ENCODE measurements around the gene GPX8. TPM values are rescaled to one million over a fixed set of nuclear protein-coding genes. Genes with fewer than 3 reads are reported as not detected.

The GPX8 gene
- total RNA-seq (78.1 TPM), polyA plus RNA-seq (ENCODE audit: insufficient read depth in 1 of 8, insufficient read length in 8 of 8, low replicate concordance in 1 of 8) (100 to 1,000 TPM in 2 of 8 donors, 10 to 100 TPM in 6; 50.4 to 105 (median 62.7) TPM)
- long read RNA-seq, donor 1, transcript GPX8-203 (3 exons, 1,411 nt): major isoform, 7 of 8 reads
- long read RNA-seq, donor 1, partial matches to known transcripts: 0 of 8 reads
- long read RNA-seq, donor 1, other reads (novel, unspliced or antisense): 0 of 8 reads
- long read RNA-seq, donor 2, partial matches to known transcripts: 0 of 3 reads
- long read RNA-seq, donor 2, other reads (novel, unspliced or antisense): 0 of 3 reads
- long read RNA-seq, donor 3, transcript GPX8-203 (3 exons, 1,411 nt): major isoform, 7 of 11 reads
- long read RNA-seq, donor 3, partial matches to known transcripts: 0 of 11 reads
- long read RNA-seq, donor 3, other reads (novel, unspliced or antisense): 0 of 11 reads
- long read RNA-seq, donor 4, transcript GPX8-203 (3 exons, 1,411 nt): major isoform, 11 of 25 reads
- long read RNA-seq, donor 4, partial matches to known transcripts: 10 of 25 reads
- long read RNA-seq, donor 4, other reads (novel, unspliced or antisense): 0 of 25 reads
- long read RNA-seq, donor 5, transcript GPX8-203 (3 exons, 1,411 nt): major isoform, 47 of 67 reads
- long read RNA-seq, donor 5, transcript GPX8-205 (4 exons, 3,422 nt): minor isoform, 7 of 67 reads
- long read RNA-seq, donor 5, partial matches to known transcripts: 7 of 67 reads
- long read RNA-seq, donor 5, other reads (novel, unspliced or antisense): 0 of 67 reads
- long read RNA-seq, donor 6, transcript GPX8-205 (4 exons, 3,422 nt): minor isoform, 6 of 34 reads
- long read RNA-seq, donor 6, transcript GPX8-203 (3 exons, 1,411 nt): major isoform, 22 of 34 reads
- long read RNA-seq, donor 6, partial matches to known transcripts: 5 of 34 reads
- long read RNA-seq, donor 6, other reads (novel, unspliced or antisense): 0 of 34 reads
- long read RNA-seq, donor 7, transcript GPX8-205 (4 exons, 3,422 nt): minor isoform, 7 of 44 reads
- long read RNA-seq, donor 7, transcript GPX8-203 (3 exons, 1,411 nt): major isoform, 35 of 44 reads
- long read RNA-seq, donor 7, partial matches to known transcripts: 0 of 44 reads
- long read RNA-seq, donor 7, other reads (novel, unspliced or antisense): 0 of 44 reads
- long read RNA-seq, donor 8, transcript GPX8-205 (4 exons, 3,422 nt): minor isoform, 5 of 29 reads
- long read RNA-seq, donor 8, transcript GPX8-203 (3 exons, 1,411 nt): major isoform, 23 of 29 reads
- long read RNA-seq, donor 8, partial matches to known transcripts: 0 of 29 reads
- long read RNA-seq, donor 8, other reads (novel, unspliced or antisense): 0 of 29 reads
- long read RNA-seq, donor 9, transcript GPX8-203 (3 exons, 1,411 nt): major isoform, 24 of 25 reads
- long read RNA-seq, donor 9, partial matches to known transcripts: 0 of 25 reads
- long read RNA-seq, donor 9, other reads (novel, unspliced or antisense): 0 of 25 reads
- long read RNA-seq, donor 10, transcript GPX8-203 (3 exons, 1,411 nt): major isoform, 28 of 52 reads
- long read RNA-seq, donor 10, partial matches to known transcripts: 14 of 52 reads
- long read RNA-seq, donor 10, other reads (novel, unspliced or antisense): 0 of 52 reads
- long read RNA-seq, donor 11, transcript GPX8-203 (3 exons, 1,411 nt): major isoform, 17 of 25 reads
- long read RNA-seq, donor 11, transcript GPX8-201 (2 exons, 3,245 nt): minor isoform, 5 of 25 reads
- long read RNA-seq, donor 11, partial matches to known transcripts: 0 of 25 reads
- long read RNA-seq, donor 11, other reads (novel, unspliced or antisense): 0 of 25 reads

- whole genome bisulfite sequencing (ENCODE audit: insufficient coverage): 0% methylated on average over 2 of the region's 10 CpGs
- Histone ChIP-seq H3K36me3 (ENCODE audit: control insufficient read depth, insufficient read depth, low read length) (peaks cover 5% of the 10 kb centered on the region), H3K4me3 (ENCODE audit: low read length) (peak within 1 kb of the TSS; percentile 71), H3K27me3 (ENCODE audit: control insufficient read depth, insufficient read depth, low read length) (peaks cover 3% of the 10 kb centered on the region), H3K9me3 (replicated peaks; ENCODE audit: control insufficient read depth, low read depth, low read length) (no peaks in the 10 kb centered on the region), H3K4me1 (ENCODE audit: control insufficient read depth, insufficient read depth, low read length) (no peaks in the 10 kb centered on the region), H3K27ac (ENCODE audit: low read length) (peak within 1 kb of the TSS; percentile 96)
- peak; percentile 96 for DNase-seq
Measured at GRCh38 chr5:55159763-55160492, at the start of gene GPX8. GPX8 (plus strand) TSS chr5:55160171; CDS start chr5:55160193, 22 bp downstream.

GRCh38 chr5:55110217-55110616 lies 49.8 kb upstream of the GPX8 start:
- Histone ChIP-seq H3K27me3 (ENCODE audit: control insufficient read depth, insufficient read depth, low read length) (no peaks in the 10 kb centered on the region), H3K4me3 (ENCODE audit: low read length) (no peak overlapping the region), H3K9me3 (replicated peaks; ENCODE audit: control insufficient read depth, low read depth, low read length) (no peaks in the 10 kb centered on the region), H3K27ac (ENCODE audit: low read length) (peak overlapping the region; percentile 42), H3K4me1 (ENCODE audit: control insufficient read depth, insufficient read depth, low read length) (no peaks in the 10 kb centered on the region), H3K36me3 (ENCODE audit: control insufficient read depth, insufficient read depth, low read length) (no peaks in the 10 kb centered on the region)
- DNase-seq: peak; percentile 37
- no CpG with 5 or more reads among the region's 2 CpGs for WGBS (ENCODE audit: insufficient coverage)

- no peaks in the 10 kb centered on the region for H3K36me3 ChIP-seq (ENCODE audit: control insufficient read depth, insufficient read depth, low read length)
- no peaks in the 10 kb centered on the region for H3K9me3 ChIP-seq (replicated peaks; ENCODE audit: control insufficient read depth, low read depth, low read length)
Measured at GRCh38 chr5:55113327-55113726, 46.6 kb upstream of the GPX8 start.

GRCh38 chr5:55114061-55114460 lies 45.9 kb upstream of the GPX8 start:
- Histone ChIP-seq H3K27me3 (ENCODE audit: control insufficient read depth, insufficient read depth, low read length) (no peaks in the 10 kb centered on the region), H3K9me3 (replicated peaks; ENCODE audit: control insufficient read depth, low read depth, low read length) (no peaks in the 10 kb centered on the region), H3K36me3 (ENCODE audit: control insufficient read depth, insufficient read depth, low read length) (no peaks in the 10 kb centered on the region), H3K4me1 (ENCODE audit: control insufficient read depth, insufficient read depth, low read length) (no peaks in the 10 kb centered on the region), H3K4me3 (ENCODE audit: low read length) (no peak overlapping the region), H3K27ac (ENCODE audit: low read length) (no peak overlapping the region)
- WGBS (ENCODE audit: insufficient coverage): no CpG with 5 or more reads among the region's 3 CpGs
- no peak for DNase-seq

More at GRCh38 chr5:55113327-55113726, 46.6 kb upstream of the GPX8 start:
- DNase-seq: no peak
- Histone ChIP-seq H3K4me3 (ENCODE audit: low read length) (no peak overlapping the region), H3K4me1 (ENCODE audit: control insufficient read depth, insufficient read depth, low read length) (no peaks in the 10 kb centered on the region), H3K27ac (ENCODE audit: low read length) (no peak overlapping the region), H3K27me3 (ENCODE audit: control insufficient read depth, insufficient read depth, low read length) (no peaks in the 10 kb centered on the region)

GRCh38 chr5:55123365-55123764 lies 36.6 kb upstream of the GPX8 start:
- WGBS (ENCODE audit: insufficient coverage): no CpG with 5 or more reads among the region's 3 CpGs
- Histone ChIP-seq H3K9me3 (replicated peaks; ENCODE audit: control insufficient read depth, low read depth, low read length) (no peaks in the 10 kb centered on the region), H3K27me3 (ENCODE audit: control insufficient read depth, insufficient read depth, low read length) (no peaks in the 10 kb centered on the region), H3K36me3 (ENCODE audit: control insufficient read depth, insufficient read depth, low read length) (no peaks in the 10 kb centered on the region), H3K4me1 (ENCODE audit: control insufficient read depth, insufficient read depth, low read length) (no peaks in the 10 kb centered on the region), H3K27ac (ENCODE audit: low read length) (no peak overlapping the region), H3K4me3 (ENCODE audit: low read length) (no peak overlapping the region)
- DNase-seq: no peak

DNA sequence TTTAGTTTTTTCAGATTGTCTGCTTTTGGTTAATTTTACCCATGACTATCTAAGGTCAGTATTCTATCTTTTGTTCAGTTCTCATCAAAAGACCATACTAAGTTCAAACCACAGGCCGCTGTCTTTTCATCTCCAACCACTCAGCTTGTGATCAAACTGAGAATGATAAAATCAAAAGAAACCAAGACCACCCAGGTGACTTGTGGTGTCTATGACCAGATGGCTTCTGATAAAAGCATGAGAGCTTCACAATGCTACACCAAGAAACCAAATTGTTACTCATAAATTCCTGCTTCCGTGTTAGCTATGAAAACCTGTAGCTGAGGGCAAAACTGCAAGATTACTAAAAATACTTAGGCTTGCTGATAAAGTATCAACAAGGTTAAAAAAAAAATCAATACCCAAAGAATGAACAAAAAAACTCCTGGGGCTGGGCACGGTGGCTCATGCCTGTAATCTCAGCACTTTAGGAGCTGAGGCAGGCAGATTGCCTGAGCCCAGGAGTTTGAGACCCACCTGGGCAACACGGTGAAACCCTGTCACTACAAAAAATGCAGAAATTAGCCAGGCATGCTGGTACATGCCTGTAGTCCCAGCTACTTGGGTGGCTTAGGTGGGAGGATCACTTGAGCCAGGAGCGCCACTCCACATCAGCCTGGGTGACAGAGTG lies 25.8 kb upstream of the GPX8 start:
- Histone ChIP-seq H3K27me3 (ENCODE audit: control insufficient read depth, insufficient read depth, low read length) (no peaks in the 10 kb centered on the region), H3K27ac (ENCODE audit: low read length) (no peak overlapping the region), H3K4me3 (ENCODE audit: low read length) (no peak overlapping the region), H3K9me3 (replicated peaks; ENCODE audit: control insufficient read depth, low read depth, low read length) (peaks cover 2% of the 10 kb centered on the region), H3K36me3 (ENCODE audit: control insufficient read depth, insufficient read depth, low read length) (no peaks in the 10 kb centered on the region), H3K4me1 (ENCODE audit: control insufficient read depth, insufficient read depth, low read length) (no peaks in the 10 kb centered on the region)
- 80% methylated on average over 3 of the region's 5 CpGs for WGBS (ENCODE audit: insufficient coverage)
- DNase-seq: no peak

DNA sequence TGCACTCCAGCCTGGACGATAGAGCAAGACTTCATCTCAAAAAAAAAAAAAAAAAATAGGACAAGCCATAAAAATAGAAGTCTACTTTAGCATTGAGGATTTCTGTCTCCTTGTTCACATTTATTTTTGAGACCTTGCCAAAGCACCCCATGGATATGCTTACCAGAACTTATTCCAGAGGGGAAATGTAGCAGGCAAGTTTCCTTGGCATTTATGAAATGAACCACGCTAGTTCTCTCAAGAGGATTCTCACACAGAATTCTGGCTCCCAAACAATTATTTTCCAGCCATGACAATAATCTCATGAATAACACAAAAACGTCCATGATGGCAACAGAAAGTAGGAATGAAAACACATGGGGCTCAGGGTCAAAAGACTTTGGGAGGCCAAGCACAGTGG lies 23.4 kb upstream of the GPX8 start:
- Histone ChIP-seq H3K27me3 (ENCODE audit: control insufficient read depth, insufficient read depth, low read length) (no peaks in the 10 kb centered on the region), H3K9me3 (replicated peaks; ENCODE audit: control insufficient read depth, low read depth, low read length) (no peaks in the 10 kb centered on the region), H3K4me3 (ENCODE audit: low read length) (no peak overlapping the region), H3K27ac (ENCODE audit: low read length) (no peak overlapping the region), H3K36me3 (ENCODE audit: control insufficient read depth, insufficient read depth, low read length) (no peaks in the 10 kb centered on the region), H3K4me1 (ENCODE audit: control insufficient read depth, insufficient read depth, low read length) (no peaks in the 10 kb centered on the region)
- no peak for DNase-seq
- no CpG with 5 or more reads among the region's 3 CpGs for WGBS (ENCODE audit: insufficient coverage)

DNA sequence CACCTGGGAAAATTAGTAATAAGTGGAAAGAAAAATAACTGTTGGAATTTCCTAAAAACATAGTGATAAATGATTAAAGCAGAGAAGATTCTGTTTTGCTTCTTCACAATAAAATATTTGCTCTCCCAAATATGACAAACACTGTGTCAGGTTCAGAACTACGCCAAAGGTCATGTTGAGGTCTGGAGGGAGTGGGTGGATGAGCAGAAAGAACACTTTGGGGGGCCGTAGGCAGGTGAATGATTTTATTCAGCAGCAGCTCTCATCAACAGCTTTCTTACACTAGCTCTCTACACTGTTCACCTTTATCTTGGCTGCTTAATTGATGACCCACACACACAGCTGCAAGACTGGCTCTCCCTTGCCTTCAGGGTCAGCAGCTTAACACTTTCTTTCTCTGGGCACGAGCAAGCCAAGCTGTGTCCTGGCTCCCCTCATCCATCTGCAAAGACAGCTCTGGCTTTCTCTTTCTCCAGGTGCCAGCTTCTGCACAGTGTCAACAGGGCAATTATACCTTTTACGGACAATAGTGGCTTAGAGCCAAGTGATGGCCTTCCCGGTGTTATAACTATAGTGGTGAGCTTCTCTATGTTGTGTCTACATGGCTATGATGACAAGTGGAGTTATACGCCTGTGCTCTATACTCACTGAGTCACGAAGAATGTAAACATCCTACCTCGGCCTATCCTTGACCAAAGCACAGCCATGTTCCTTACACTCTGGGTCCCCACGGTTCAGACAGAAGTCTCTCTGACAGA lies 18.9 kb upstream of the GPX8 start:
- Histone ChIP-seq H3K9me3 (replicated peaks; ENCODE audit: control insufficient read depth, low read depth, low read length) (no peaks in the 10 kb centered on the region), H3K27ac (ENCODE audit: low read length) (no peak overlapping the region), H3K27me3 (ENCODE audit: control insufficient read depth, insufficient read depth, low read length) (peaks cover 2% of the 10 kb centered on the region), H3K4me3 (ENCODE audit: low read length) (no peak overlapping the region), H3K4me1 (ENCODE audit: control insufficient read depth, insufficient read depth, low read length) (no peaks in the 10 kb centered on the region), H3K36me3 (ENCODE audit: control insufficient read depth, insufficient read depth, low read length) (no peaks in the 10 kb centered on the region)
- DNase-seq: no peak
- WGBS (ENCODE audit: insufficient coverage): 8% methylated on average over 1 of the region's 9 CpGs
